HG02870 (cell line): ENCODE results near the gene CTDP1.

Experiments
- ATAC-seq: cut with Tn5 transposase; IDR thresholded peaks from one replicate; pipeline ENCODE4 v1.9.1; 2021; ENCODE audit warnings: mild to moderate bottlenecking, moderate library complexity; ENCODE audit not compliant: unreplicated experiment

CTDP1 gene

DNA sequence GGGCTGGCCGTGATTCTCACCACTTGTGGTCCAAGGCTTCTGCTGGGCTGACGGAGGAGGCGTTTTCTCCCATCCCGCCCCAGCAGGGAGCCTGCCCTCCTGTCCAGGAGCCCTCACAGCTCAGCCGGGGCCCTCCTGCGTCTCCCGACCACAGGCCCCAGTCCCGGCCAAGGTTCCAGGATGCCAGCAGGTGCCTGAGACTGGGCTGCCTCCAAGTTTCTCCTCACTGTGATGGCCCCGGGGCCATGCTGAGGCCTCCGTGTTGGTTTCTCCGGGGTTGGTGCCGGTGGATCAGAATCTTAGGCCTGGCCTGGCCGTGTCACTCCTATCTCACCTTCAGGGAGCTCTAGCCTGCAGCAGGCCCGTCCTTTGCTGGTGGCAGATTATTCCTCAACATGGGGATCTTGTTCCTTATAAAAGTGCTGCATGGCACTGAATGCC, 124.0 kb downstream of the CTDP1 start:
- no peak for ATAC-seq
